ENCODE data around the gene SEC23A. TPM values are rescaled to one million over a fixed set of nuclear protein-coding genes. Genes with fewer than 3 reads are reported as not detected.

Gene SEC23A
- total RNA-seq, 1 donor from 2014 or later: 107 TPM

GRCh38 chr14:39028620-39029019, 74.4 kb downstream of the SEC23A start:
- no peak for DNase-seq (ENCODE audit: low spot score in 2 of 2, unreplicated experiment in 2 of 2)
- Mint-ChIP-seq H3K4me3 (no peak overlapping the region), H3K36me3 (peaks cover 25% of the 10 kb centered on the region), H3K9me3 (no peaks in the 10 kb centered on the region), H3K27me3 (ENCODE audit: low read depth) (no peaks in the 10 kb centered on the region), H3K4me1 (no peaks in the 10 kb centered on the region), H3K27ac (no peak overlapping the region)
- TF ChIP-seq, protein P1, sequence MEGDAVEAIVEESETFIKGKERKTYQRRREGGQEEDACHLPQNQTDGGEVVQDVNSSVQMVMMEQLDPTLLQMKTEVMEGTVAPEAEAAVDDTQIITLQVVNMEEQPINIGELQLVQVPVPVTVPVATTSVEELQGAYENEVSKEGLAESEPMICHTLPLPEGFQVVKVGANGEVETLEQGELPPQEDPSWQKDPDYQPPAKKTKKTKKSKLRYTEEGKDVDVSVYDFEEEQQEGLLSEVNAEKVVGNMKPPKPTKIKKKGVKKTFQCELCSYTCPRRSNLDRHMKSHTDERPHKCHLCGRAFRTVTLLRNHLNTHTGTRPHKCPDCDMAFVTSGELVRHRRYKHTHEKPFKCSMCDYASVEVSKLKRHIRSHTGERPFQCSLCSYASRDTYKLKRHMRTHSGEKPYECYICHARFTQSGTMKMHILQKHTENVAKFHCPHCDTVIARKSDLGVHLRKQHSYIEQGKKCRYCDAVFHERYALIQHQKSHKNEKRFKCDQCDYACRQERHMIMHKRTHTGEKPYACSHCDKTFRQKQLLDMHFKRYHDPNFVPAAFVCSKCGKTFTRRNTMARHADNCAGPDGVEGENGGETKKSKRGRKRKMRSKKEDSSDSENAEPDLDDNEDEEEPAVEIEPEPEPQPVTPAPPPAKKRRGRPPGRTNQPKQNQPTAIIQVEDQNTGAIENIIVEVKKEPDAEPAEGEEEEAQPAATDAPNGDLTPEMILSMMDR (IDR thresholded peaks at IDR 0.05; ENCODE audit: unreplicated experiment): no peak

- no peaks in the 10 kb centered on the region for H3K27me3 Mint-ChIP-seq (ENCODE audit: low read depth)
- TF ChIP-seq, protein P1 (IDR thresholded peaks at IDR 0.05; ENCODE audit: unreplicated experiment): no peak
- H3K4me3 Mint-ChIP-seq: no peak overlapping the region
- no peaks in the 10 kb centered on the region for H3K4me1 Mint-ChIP-seq
- no peak for DNase-seq (ENCODE audit: low spot score in 2 of 2, unreplicated experiment in 2 of 2)
- H3K9me3 Mint-ChIP-seq: no peaks in the 10 kb centered on the region
- H3K36me3 Mint-ChIP-seq: peaks cover 21% of the 10 kb centered on the region
- H3K27ac Mint-ChIP-seq: no peak overlapping the region
Observed at GRCh38 chr14:39025810-39026627, 77.0 kb downstream of the SEC23A start.

DNA sequence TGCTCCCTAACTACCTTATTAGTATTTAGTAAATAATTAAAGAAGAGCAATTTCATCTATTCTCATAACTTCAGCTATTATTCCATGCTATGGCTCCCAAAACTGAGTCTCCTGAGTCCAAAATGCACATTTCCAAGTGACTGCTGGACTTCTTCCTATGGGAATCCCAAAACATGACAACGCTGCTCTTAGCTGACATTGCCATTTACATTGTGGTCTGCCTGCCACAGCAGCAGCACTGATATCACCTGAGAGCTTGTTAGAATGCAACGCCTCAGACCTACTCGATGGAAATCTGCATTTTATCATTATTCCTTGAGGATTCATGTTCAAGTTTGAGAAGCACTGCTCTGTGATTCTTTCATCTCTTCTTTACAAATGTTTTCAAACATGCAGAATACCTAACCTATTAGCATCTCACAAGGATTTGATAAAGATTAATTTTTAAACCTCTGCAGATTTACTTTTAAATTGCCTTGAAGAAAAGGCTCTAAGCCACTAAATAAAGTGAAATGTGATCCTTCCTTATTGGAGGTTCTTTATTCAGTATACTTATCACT, 77.7 kb downstream of the SEC23A start:
- TF ChIP-seq, protein P1 (IDR thresholded peaks at IDR 0.05; ENCODE audit: unreplicated experiment): no peak
- DNase-seq (ENCODE audit: low spot score in 2 of 2, unreplicated experiment in 2 of 2): no peak

GRCh38 chr14:39023939-39024871, 78.8 kb downstream of the SEC23A start:
- DNase-seq (ENCODE audit: low spot score in 2 of 2, unreplicated experiment in 2 of 2): no peak

More for the DNA sequence above, 77.7 kb downstream of the SEC23A start:
- H3K9me3 Mint-ChIP-seq: peaks cover under 1% of the 10 kb centered on the region
- H3K27me3 Mint-ChIP-seq (ENCODE audit: low read depth): no peaks in the 10 kb centered on the region
- no peak overlapping the region for H3K4me3 Mint-ChIP-seq
- H3K36me3 Mint-ChIP-seq: peaks cover 14% of the 10 kb centered on the region
- H3K4me1 Mint-ChIP-seq: no peaks in the 10 kb centered on the region
- no peak overlapping the region for H3K27ac Mint-ChIP-seq

More at GRCh38 chr14:39023939-39024871, 78.8 kb downstream of the SEC23A start:
- Mint-ChIP-seq H3K9me3 (peaks cover 7% of the 10 kb centered on the region), H3K27me3 (ENCODE audit: low read depth) (no peaks in the 10 kb centered on the region), H3K4me3 (no peak overlapping the region), H3K27ac (no peak overlapping the region), H3K4me1 (no peaks in the 10 kb centered on the region), H3K36me3 (peaks cover 8% of the 10 kb centered on the region)
- TF ChIP-seq, protein P1 (IDR thresholded peaks at IDR 0.05; ENCODE audit: unreplicated experiment): no peak

Measured in mesothelial cell of epicardium (in vitro differentiated cells).